GM21526 (cell line): ENCODE measurements around the gene NFASC.

Source experiments
- ATAC-seq: cut with Tn5 transposase; IDR thresholded peaks from one replicate; pipeline ENCODE4 v1.9.1; 2021; ENCODE audit warnings: moderate library complexity; ENCODE audit not compliant: unreplicated experiment, low FRiP score

Gene NFASC

DNA sequence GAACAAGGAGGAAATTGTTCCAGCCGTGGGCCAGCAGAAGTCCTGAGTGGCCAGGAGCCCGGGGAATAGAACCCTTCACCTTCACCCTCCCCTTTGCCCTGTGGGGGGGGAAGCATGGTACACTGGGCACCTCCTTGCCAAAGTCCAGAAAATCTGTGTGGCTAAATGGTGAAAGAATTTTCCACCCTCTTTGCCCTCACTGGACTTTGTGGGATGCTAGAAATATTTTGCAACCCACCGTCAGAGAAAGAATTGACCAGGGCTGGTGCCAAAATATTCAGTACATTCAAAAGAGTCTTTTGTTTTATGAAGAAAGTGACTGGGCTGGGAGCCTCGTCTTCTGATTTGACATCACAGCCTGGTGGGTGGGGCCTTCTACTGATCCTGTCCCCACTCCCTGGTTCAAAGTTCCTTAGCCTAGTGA lies 14.6 kb downstream of the NFASC start:
- ATAC-seq: no peak

DNA sequence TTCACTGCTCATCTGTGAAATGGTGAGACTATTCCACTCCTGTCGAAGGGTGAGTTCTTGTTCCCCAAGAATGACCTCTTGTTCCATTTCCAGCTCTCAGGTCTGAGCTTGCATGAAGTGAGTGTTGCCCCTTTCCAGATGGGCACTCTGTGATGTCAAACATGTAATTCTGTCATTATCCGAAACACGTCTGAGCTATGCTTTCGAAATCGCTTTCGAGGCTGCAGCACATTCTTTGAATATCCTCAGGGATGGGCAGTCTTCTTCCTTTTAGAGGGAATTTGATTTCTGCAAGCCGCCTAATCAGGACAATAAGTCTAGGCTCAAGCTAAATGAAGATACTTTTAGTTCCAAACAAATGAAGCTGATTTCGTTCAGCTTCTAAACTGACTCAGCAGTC lies 15.1 kb downstream of the NFASC start:
- ATAC-seq: no peak

DNA sequence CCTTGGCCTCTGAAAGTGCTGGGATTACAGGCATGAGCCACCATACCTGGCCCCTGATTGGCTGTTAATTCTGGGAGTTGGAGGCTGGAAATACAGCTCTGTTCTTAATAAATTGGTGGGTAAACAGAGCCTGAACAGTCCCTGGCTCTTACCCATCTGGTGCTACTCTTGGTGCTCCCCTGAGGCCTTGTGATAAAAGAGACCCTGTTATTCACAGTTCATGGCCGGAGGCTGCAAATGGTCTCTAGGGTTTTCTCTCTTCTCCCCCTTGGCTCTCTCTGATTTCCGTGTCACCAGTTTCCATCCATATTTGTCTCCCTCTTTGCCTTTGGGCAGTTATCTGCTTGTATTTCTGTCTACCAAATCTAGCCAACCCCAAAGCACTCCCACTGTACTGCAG lies 17.2 kb downstream of the NFASC start:
- ATAC-seq: no peak

DNA sequence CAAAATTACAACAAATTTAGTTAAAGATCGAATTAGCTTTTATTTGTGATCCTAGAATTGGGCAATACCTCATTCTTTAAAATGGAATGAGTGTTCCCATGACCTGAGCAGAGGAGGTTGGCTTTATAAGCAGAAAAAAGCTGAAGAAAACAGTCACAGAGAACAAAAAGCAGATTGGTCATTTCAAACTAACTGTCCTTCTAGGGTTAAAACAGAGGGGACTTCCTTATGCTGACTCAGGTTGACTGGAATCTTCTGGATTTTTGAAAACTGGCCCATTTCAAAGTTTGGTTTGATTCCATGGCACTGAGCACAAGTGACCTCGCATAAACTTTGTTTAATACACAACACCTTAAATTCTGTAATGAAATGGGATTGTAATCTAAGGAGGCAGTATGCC lies 17.6 kb downstream of the NFASC start:
- no peak for ATAC-seq

DNA sequence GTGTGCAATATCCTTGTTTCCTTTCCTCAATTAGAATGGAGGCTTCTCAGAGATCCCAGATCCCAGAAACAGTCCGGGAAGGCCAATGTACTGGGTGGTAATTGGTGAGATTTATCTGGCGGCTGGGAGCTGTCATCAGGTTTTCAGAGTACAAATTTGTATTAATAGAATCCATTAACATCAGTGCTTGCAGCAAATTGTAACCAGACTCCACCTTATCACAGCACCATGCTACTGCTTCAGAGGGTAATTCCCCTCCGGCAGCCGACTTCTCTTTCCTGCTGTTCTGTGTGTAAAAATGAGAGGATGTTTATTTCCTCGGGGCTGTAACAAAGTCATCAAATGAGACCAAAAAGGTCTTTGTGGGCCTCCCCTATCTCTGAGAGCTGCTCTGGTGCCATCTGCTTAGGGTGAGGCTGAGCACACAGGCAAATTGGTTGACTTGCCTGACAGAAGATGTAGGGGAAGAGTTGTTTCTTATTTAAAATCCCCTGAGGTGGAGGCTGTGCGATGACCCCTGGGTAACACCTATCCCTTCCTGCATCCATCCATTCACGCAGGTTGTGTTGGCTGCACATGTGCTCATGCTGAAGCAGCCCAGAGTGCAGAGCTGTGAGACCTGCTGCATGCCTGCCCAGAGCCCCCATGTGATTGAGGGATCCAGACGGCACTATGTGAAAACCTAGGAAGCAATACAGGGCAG lies 19.2 kb downstream of the NFASC start:
- no peak for ATAC-seq

DNA sequence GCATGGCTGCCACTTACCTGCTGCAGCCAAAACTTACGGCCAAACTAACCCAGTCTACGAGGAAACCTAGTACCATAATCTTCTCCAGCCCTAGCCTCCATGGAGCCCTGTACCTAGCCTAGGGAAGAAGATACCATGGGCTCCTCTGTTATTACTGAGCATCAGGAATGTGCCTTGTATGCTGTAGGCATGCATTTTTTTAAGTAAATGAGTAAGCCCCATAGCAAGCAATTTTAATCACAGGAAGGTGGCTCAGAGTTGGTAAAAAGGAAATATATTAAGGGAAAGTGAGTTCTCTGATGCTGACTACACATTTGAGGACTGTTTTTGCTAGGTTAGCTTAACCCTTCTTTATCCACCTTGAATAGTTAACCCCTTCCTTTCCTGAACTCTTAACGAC lies 21.2 kb downstream of the NFASC start:
- ATAC-seq: no peak

DNA sequence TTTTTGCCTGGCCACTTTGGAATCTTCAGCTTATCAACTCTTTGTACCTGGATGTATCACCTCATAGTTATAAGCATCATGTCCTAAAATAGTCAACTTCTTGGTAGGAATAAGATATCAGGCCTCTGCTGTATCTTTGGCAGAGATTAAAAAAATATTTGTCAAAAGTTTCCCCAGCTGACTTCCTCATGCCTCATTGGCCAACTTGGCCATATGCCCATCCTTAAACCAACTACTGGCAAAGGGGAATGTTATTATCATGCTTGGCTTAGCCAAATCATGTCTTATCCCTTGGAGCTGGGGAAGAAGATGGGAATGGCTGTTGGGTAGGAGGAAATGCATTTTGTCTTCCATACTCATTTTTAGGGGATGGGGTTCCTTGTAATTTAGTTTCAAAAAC lies 23.4 kb downstream of the NFASC start:
- no peak for ATAC-seq

DNA sequence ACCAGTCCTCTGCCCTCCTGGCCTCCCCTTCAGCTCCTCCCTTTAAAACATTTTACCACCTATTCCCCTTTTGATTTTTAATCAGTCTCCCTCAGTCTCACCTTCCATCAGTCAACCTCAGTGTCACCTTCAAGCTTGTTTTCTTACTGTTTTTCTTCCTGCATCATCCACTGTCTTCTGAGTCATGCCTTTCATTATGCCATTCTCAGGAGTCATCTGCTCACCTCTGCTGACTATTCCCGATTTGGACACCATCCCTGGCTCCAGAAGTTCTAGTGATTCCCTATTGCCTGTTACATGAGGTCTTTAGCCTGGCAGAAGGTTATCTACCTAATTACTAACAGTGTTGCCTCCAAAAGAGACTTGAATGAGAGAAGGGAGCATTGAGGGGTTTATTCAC lies 23.9 kb downstream of the NFASC start:
- no peak for ATAC-seq

DNA sequence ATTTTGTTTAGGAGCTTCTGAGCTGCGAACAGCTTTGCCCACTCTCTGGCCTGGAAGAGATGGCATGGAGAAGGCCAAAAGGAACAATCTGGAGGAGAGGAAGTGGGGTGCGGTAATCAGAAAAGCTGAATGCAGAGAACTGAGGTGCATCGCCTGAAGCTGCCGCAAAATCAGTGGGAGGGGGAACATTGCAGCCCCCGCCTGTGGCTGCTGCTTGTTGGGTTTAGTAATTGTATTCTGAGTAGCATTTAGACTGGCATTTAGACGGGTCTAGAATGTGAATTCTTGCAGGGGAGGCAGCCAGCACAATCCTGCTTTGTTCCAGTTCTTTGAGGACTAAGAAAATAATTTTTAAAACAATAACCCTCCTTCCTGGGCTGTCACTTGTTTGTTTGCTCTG lies 25.4 kb downstream of the NFASC start:
- ATAC-seq: no peak

DNA sequence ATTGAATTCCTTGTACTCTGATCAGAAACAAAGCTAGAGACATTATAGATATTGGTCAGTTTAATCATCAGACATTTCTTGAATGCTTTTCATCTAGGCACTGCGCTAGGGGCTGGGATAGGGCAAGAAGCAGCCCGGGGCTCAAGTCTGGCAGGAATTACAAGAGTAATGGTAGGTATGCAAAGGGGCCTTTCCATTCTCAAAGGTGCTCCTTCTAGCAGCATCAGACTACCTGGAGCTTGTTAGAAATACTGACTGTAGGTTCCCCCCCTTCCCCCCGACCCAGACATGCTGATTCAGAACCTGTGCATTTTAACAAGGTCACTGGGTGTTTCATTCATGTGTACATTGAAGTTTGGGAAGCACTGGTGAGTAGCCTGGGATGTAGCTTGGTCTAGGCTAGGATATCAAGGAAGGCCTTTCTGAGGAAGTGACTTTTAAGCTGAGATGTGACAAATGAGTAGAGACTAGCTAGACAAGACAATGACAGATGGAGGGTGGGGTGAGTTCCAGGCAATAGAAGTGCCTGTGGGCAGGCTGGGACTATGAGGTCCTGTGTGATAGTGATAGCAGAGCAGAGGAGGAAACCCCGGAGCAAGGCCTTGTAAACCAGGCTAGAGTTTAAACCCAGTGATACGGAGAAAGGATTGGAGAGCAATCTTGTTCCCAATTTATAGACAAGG lies 26.3 kb downstream of the NFASC start:
- no peak for ATAC-seq

DNA sequence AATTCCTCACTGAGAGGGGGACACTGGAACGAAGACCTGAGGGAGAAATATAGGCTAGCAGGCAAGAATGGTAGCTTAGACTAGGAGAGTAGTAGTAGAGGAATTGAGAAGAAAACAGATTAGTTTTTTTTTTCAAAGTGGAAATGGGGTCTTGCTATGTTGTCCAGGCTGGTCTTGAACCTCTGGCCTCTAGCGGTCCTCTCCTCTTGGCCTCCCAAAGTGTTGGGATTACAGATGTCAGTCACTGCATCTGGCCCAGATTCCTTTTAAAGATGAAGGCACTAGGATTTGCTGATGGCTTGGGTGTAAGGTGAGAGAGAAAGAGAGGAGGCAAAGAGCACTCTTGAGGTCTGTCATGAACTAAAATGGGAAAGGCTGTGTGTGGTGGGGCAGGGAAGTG lies 30.1 kb downstream of the NFASC start:
- no peak for ATAC-seq

DNA sequence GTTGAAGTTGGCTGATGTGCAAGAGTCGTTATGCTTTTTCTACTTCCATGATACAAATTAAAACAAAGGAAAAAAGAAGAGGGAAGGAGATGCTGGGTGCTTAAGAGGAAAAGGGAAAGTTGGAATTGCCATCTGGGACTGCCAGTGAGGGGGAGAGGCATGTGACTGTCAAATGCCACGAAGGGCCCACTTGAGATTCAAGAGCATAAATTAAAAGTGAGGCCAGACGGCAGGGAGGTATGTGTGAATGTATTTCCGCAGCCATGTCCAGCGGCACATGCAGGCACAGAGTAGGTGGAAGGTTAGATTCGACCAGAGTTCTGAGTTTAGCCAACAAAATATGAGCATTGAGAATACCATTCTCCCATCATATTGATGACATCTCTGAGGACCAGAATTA lies 32.0 kb downstream of the NFASC start:
- ATAC-seq: no peak

DNA sequence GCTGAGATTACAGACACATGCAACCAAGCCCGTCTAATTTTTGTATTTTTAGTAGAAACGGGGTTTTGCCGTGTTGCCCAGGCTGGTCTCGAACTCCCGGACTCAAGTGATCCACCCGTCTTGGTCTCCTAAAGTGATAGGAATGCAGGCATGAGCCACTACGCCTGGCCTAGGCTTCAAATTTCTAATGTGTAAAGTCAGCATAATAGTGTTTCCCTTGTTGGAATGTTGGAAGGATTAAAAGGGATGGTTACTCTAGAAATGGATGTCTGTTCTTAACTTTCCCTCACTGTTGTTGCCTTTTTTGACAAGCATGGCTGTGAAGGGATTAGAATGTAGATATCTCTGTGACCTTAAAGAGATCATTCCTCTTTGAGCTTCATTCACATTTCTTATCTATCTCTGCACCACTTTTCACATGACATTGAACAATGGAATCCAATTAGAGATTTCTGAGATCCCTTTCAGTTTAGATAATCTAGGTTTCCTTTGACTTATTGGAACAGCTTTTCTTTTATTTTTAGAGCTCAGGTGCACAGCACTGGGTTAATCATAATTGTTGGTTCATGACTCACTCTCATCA lies 33.7 kb downstream of the NFASC start:
- no peak for ATAC-seq

DNA sequence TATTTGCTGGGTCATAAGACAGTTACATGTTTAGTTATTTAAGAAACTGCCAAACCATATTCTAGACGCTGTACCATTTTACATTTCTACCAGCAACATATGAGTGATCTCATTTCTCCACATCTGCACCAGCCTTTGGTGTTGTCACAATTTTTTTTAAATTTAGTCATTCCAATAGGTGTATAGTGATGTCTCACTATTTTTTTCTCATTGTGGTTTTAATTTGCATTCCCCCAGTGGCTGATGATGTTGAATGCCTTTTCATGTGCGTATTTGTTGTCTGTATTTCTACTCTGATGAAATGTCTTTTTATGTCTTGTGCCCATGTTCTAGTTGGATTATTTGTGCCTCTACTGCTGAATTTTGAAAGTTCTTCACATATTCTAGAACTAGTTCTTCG lies 38.4 kb downstream of the NFASC start:
- ATAC-seq: no peak

DNA sequence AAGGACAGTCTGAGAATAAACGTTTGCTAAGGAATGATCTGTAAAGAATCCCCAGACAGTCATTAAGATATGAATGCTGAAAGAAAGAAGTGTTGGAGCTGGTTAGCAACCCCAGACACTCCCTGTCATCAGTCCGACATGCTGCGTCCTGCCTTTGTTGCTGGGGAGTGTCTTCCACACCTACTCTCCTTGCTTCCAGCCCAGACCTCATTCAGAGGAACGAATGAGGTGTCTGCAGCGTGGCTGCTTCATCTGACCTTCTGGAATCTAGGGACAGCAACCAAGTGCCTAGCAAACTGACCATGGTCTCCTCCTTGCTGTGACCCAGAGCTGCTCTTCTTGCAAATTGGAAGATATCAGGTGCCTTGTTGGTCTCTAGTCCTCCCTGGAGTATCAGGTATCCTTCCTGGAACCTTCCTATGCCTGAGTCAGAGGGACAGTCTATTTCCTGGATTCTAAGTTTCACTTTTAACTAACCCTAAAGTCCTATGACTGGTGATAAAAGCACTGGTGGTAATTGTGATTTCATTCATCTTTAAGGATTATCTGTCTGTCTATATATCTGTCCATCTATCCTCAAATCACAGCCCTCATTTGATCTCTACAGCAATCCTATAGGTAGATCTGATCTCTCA lies 45.3 kb downstream of the NFASC start:
- ATAC-seq: no peak

DNA sequence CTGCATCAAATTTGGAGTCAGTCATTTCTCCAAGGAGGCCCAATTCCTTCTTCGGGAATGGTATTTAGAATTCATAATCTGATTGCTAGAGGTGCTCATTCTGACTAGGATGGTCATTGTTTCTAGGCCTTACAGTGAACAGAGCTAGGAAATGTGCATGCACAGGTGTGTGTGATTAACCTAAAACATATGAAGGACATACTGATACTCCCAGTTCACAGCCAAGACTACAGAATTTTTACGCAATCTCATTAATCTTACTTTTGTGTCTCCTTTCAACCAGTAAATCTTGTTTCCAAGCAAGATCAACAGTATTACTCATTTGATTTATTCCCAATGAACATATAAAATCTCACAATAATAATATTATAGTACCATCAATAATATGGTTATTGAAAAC lies 47.1 kb downstream of the NFASC start:
- ATAC-seq: no peak

DNA sequence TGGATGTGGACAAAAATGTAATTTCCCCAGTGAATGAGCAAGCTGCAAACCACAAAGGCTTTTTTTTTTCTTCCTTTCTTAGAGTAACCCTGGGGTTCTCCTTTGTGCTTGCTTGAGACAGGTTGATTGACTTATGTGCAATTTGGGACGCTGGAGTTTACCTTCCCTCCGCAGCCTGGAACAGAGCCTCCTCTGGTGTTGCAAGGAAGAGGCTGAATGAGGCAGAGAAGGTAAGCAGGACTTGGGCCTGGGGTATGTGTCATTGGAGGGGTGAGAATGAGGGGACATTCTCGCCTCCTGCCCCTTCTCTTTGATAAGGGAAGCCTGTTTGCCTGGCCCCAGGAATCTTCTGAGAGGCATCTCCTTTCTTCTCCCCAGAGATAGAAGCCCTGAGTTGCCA lies 49.8 kb downstream of the NFASC start:
- no peak for ATAC-seq

DNA sequence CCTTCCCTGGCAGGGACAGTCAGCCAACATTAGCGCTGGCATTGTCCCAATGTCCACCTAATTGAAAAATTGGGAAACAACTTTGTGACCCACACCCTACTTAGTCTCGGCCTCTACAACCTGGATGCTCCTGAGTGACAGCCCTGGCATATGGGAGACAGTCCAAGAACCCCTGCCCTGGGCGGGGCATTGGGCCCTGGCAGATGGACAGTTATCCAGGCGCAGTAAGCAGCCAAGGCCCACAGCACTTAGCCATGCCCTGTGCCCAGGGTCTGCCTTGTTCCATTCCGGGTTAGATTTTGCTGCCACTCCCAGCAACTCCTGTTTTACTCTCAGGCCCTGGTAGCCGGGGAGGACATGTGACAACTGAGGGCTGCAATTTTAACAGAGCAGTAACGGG lies 50.3 kb downstream of the NFASC start:
- ATAC-seq: no peak

DNA sequence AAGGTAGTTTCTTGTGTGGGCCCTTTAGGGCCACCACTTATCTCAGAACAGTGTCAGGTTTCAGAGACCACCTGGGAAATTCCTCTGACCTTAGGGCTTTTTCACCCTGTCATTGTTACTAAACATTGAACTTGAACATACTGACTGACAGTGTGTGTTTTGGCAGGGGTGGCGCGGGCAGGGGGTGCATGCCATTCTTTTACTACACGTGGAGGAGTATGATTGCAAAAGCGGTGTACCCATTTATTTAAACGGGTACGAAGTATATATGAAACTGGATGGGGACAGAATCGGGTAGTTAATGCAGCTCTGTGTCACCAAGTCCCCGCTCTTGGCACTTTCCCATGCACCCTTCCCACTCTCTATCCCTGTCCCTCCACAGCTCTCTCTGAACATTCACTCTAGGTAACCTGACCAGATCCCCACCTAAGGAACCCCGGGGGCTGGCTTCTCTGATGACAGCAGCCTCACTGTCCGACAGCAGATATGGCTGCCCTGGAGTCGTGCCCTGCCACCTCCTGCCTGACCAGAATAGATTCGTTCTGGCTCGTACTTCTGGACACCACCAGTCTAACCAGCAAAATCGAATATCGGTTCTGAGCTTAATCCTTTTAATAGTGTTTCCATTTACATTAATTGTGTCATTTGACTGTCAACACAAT lies 51.3 kb downstream of the NFASC start:
- no peak for ATAC-seq

DNA sequence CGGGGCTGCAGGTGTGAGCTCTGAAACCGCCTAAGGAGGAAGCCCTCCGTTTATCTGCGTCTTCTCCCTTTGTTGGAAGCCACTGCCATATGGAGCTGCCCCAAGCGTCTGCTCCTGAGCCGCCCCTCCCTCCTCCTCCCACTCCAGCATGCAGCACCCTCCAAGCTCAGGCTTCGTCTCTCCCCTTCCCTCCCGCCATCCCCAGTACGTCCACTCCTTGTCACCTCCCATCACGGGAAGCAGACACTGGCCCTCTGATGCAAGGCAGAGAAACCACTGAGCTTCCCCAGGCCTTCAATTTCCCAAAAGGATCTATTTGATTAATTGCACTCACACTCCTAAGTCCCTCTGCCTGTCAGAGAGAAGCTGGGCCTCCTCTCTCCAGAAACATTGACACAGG lies 52.5 kb downstream of the NFASC start:
- ATAC-seq: no peak

DNA sequence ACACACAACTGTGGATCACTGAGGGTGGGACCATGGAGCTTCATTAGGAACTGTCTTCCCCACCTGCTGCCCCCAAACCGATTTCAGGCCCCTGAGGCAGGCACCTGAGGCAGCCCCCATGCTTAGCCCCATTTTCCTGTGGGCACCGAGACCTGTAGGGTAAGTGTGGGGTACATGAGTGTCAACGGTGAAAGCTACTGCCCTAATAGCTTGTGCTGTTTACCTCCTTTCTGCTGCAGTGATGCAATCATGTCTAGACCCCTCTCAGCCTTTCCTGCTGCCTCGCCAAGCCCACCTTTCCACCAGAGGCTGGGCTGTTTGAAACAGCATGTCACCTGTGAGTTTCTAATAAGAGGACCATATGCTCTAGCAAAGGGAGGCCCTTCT lies 53.0 kb downstream of the NFASC start:
- no peak for ATAC-seq
